Heart left ventricle (tissue), 16 donors: ENCODE measurements around the gene SERTAD2. TPM values are rescaled to one million over a fixed set of nuclear protein-coding genes. Genes with fewer than 3 reads are reported as not detected.

Experiments used
- ATAC-seq, 4 donors: fragments of 200-7000 bp; cut with Tn5 transposase; one replicate each; pipeline ENCODE4 v1.9.1; 2020 to 2022; ENCODE audit warnings: moderate library complexity in 4 of 4, mild to moderate bottlenecking in 3 of 4, moderate number of reproducible peaks in 1 of 4
- DNase-seq, 5 donors: peaks; one replicate each; pipeline ENCODE4 v3.0.0-alpha.2; 2020
- H3K27ac ChIP-seq, 12 donors: fragments of 200-600 bp; sonication (generic) in 4 of 12; one replicate each; pipeline versions ENCODE4 v1.5.0 to v1.8.0; 2016 to 2022; ENCODE audit warnings: mild to moderate bottlenecking in 2 of 12
- H3K27me3 ChIP-seq, 9 donors: fragments of 200-600 bp; sonication (generic) in 2 of 9; one replicate each; pipeline versions ENCODE4 v1.5.1 to v1.8.0; 2016 to 2022; ENCODE audit warnings: mild to moderate bottlenecking in 3 of 9
- H3K36me3 ChIP-seq, 9 donors: fragments of 200-600 bp; sonication (generic) in 2 of 9; one replicate each; pipeline versions ENCODE4 v1.5.0 to v1.8.0; 2018 to 2022; ENCODE audit warnings: mild to moderate bottlenecking in 2 of 9
- H3K4me1 ChIP-seq, 12 donors: fragments of 200-600 bp; sonication (generic) in 4 of 12; one replicate each; pipeline versions ENCODE4 v1.5.0 to v1.8.0; 2016 to 2022; ENCODE audit warnings: mild to moderate bottlenecking in 3 of 12
- H3K4me3 ChIP-seq, 12 donors: fragments of 200-600 bp; sonication (generic) in 4 of 12; one replicate each; pipeline versions ENCODE4 v1.5.0 to v1.8.0; 2017 to 2022; ENCODE audit warnings: mild to moderate bottlenecking in 9 of 12, moderate library complexity in 4 of 12
- H3K9me3 ChIP-seq, 12 donors: fragments of 200-600 bp; sonication (generic) in 4 of 12; one replicate each; pipeline versions ENCODE4 v1.5.0 to v1.8.0; 2016 to 2022; ENCODE audit warnings: mild to moderate bottlenecking in 1 of 12
- CTCF ChIP-seq, 12 donors: fragments of 200-600 bp; sonication (generic) in 4 of 12; IDR thresholded peaks; one replicate each; pipeline versions ENCODE4 v1.5.0 to v1.8.0; 2018 to 2022; ENCODE audit warnings: antibody characterized with exemption in 12 of 12, mild to moderate bottlenecking in 5 of 12
- POLR2A ChIP-seq, 2 donors: fragments of 450-650 bp; IDR thresholded peaks; one replicate each; pipeline ENCODE4 v1.6.1; 2017; ENCODE audit warnings: antibody characterized with exemption in 2 of 2, mild to moderate bottlenecking in 2 of 2, moderate library complexity in 2 of 2
- WGBS, 4 donors: extraction: QIAGEN DNeasy Blood & Tissue Kit in 2 of 4; methylation state at CpG; one replicate each; pipeline versions ENCODE4 v1.1.5 to v1.1.7; 2013 to 2018; 5-methylcytosine and 5-hydroxymethylcytosine counted together
- intact Hi-C, 10 donors: fragments of 100-400 bp; cut with DNase I; formaldehyde crosslinking; loops; one replicate each; pipeline versions ENCODE4 v1.11.1 to v1.14.2; 2022
- polyA plus RNA-seq, 2 donors: library from polyadenylated mRNA; stranded (reverse); fragments of 200-250 nt; gene quantifications; one replicate each; pipeline ENCODE4 v1.2.3, GENCODE V29; 2013
- total RNA-seq, 9 donors: library from RNA; depleted of rRNA in 2 of 9; stranded (reverse); fragments of >200 nt in 2 of 9; fragmentation: NEBNext Ultra II Directional in 3 of 9; extraction: Animal tissue kit (Norgen Biotek cat#: 25700) in 3 of 9; gene quantifications; one replicate each; pipeline versions ENCODE4 v1.1.0 to v1.2.4, GENCODE V29; 2016 to 2023
- donor health status: ischemic (EF 13 %, LVEDD 7.1; RV severe dilation, severe dysfunction).
- donor health status: healthy with polysubstance abuse.
- donor health status: DM: no; HTN: yes; CAD: no.
- donor health status: DM: no; HTN: no; CAD: no.
- donor health status: ischemic (EF 25% LVEDD 6.9; RV normal size, moderate dysfunction).
- donor health status: ischemic (EF 25% LVEDD 5.7; RV mildly dilated, moderate dysfunction).
- donor health status: healthy.
- donor health status: DM: yes; HTN: yes; CAD: no.
- donor health status: ischemic (EF 35%, LVEDD 5.7; RV mildly dilated, moderate dysfunction).
- donor health status: nonischemic (EF 11% LVEDD 7.7; RV severe dilation, severe dysfunction).
- donor health status: DM: yes; HTN: yes; CAD: no.
- donor health status: PGD.
- donor health status: ischemic (EF 29% LVEDD 5.4; RV normal size, mild dysfunction).
- donor health status: nonischemic (EF 23%, LVEDD 6.1; RV moderate dilation, normal function).

SERTAD2 gene
- total and polyA plus RNA-seq, 11 donors: 5.1 to 21.6 (median 15.5) TPM

GRCh38 chr2:64634345-64635267, 19.1 kb downstream of the SERTAD2 start:
- Histone ChIP-seq H3K4me1 (peaks cover 0 to 46% (median 17%) of the 10 kb centered on the region in 12 donors), H3K4me3 (no peak overlapping the region), H3K36me3 (peaks cover 0 to 52% (median 38%) of the 10 kb centered on the region in 9 donors), H3K27ac (no peak overlapping the region), H3K9me3 (no peaks in the 10 kb centered on the region), H3K27me3 (no peaks in the 10 kb centered on the region)
- intact Hi-C loops: loop anchor here in 1 of 10 donors (5.0 kb wide), 1 partner anchor 37 kb away; no protein-coding TSS in a partner anchor
- 82 to 87% (median 84%) methylated on average over 11 of the region's 11 CpGs for WGBS, 4 donors
- ATAC-seq (no peak), DNase-seq (no peak)
- TF ChIP-seq POLR2A (IDR thresholded peaks at IDR 0.05) (no peak), CTCF (IDR thresholded peaks at IDR 0.05) (no peak)

- H3K27me3 ChIP-seq: no peaks in the 10 kb centered on the region
- H3K27ac ChIP-seq: no peak overlapping the region
- DNase-seq: no peak
- 87 to 92% (median 91%) methylated on average over 9 of the region's 9 CpGs for WGBS, 4 donors
- no peak for ATAC-seq
- TF ChIP-seq CTCF (IDR thresholded peaks at IDR 0.05) (no peak), POLR2A (IDR thresholded peaks at IDR 0.05) (no peak)
- H3K36me3 ChIP-seq: peaks cover 0 to 52% (median 38%) of the 10 kb centered on the region in 9 donors
- no peaks in the 10 kb centered on the region for H3K9me3 ChIP-seq
- H3K4me1 ChIP-seq: peaks cover 0 to 36% (median 14%) of the 10 kb centered on the region in 12 donors
- intact Hi-C loops: no loop called here
- H3K4me3 ChIP-seq: no peak overlapping the region
Measured at GRCh38 chr2:64632835-64633819, 20.6 kb downstream of the SERTAD2 start.

- no peak overlapping the region for H3K27ac ChIP-seq
- H3K9me3 ChIP-seq: no peaks in the 10 kb centered on the region
- H3K4me3 ChIP-seq: no peak overlapping the region
- intact Hi-C loops: no loop called here
- H3K36me3 ChIP-seq: peaks cover 0 to 52% (median 38%) of the 10 kb centered on the region in 9 donors
- ATAC-seq (no peak), DNase-seq (no peak)
- H3K4me1 ChIP-seq: peaks cover 0 to 22% (median 4%) of the 10 kb centered on the region in 12 donors
- no peak for TF ChIP-seq POLR2A (IDR thresholded peaks at IDR 0.05)
- TF ChIP-seq CTCF (IDR thresholded peaks at IDR 0.05): no peak
- WGBS, 4 donors: 90 to 96% (median 95%) methylated on average over 3 of the region's 3 CpGs
- H3K27me3 ChIP-seq: no peaks in the 10 kb centered on the region
Measured at GRCh38 chr2:64631771-64632170, 21.9 kb downstream of the SERTAD2 start.
